ENCODE measurements around the gene KCNIP4.

Gene KCNIP4

DNA sequence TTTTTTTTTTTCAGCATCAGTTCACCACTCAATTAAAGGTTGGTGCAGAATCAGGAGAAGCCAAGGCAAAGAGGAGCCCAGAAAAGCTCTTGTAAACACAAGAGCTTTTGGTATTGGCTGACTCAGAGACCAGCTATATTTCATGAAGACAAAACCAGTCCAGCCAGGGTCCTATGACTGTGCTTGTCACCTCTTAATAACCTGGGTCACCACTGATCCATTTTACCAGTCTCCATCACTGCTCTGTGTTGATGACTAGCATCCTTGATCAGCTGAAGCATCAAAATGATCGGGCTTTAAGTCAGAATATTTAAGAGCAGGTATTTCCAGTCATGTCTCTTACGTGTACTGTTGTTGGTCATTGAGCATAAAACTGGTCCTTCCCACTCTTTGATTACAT is 1010.4 kb downstream of the KCNIP4 start:
- DNase-seq (ENCODE audit: low read depth, low spot score), result peak; percentile 12
- H3K27ac ChIP-seq, result no peak overlapping the region

GRCh38 chr4:20926529-20926928 is 1022.0 kb downstream of the KCNIP4 start:
- DNase-seq (ENCODE audit: low read depth, low spot score), result no peak

DNA sequence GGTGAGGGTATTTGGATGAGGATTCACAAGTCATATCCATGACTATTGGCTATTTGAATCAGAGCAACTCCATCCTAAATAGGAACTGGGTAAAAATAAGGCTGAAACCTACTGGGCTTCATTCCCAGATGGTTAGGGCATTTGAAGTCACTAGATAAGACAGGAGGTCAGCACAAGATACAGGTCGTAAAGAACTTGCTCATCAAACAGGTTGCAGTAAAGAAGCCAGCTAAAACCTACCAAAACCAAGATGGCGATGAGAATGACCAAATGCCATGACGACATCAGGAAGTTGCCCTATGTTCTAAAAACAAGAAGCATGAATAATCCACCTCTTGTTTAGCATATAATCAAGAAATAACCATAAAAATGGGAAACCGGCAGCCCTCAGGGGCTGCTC is 1023.4 kb downstream of the KCNIP4 start:
- H3K27ac ChIP-seq, result no peak overlapping the region
- DNase-seq (ENCODE audit: low read depth, low spot score), result no peak

More at GRCh38 chr4:20926529-20926928, 1022.0 kb downstream of the KCNIP4 start:
- H3K27ac ChIP-seq, result no peak overlapping the region

DNA sequence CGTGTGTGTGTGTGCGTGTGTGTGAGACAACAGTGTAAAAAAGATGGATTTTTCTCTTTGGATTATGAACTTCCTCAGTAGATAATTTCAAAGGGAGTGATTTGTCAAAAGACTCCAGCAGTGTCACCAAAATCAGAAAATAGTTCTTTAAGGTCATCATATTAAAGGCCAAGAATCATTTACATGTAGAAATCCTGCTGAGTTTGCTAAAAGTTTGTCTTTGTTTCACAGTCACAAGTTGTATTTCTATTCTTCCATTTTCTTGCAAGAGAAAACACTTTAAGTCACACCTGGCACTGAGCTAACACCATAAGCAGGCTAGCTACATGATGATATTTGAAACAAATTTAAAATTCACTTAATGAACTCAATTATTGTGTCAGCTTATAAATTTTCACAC is 1025.6 kb downstream of the KCNIP4 start:
- DNase-seq (ENCODE audit: low read depth, low spot score), result no peak

GRCh38 chr4:20916106-20916505 is 1032.5 kb downstream of the KCNIP4 start:
- DNase-seq (ENCODE audit: low read depth, low spot score), result no peak
- no peak overlapping the region for H3K27ac ChIP-seq

More for the DNA sequence above, 1025.6 kb downstream of the KCNIP4 start:
- no peak overlapping the region for H3K27ac ChIP-seq

- H3K27ac ChIP-seq, result no peak overlapping the region
- DNase-seq (ENCODE audit: low read depth, low spot score), result no peak
These were observed 1043.6 kb downstream of the KCNIP4 start for GRCh38 chr4:20904966-20905365.

DNA sequence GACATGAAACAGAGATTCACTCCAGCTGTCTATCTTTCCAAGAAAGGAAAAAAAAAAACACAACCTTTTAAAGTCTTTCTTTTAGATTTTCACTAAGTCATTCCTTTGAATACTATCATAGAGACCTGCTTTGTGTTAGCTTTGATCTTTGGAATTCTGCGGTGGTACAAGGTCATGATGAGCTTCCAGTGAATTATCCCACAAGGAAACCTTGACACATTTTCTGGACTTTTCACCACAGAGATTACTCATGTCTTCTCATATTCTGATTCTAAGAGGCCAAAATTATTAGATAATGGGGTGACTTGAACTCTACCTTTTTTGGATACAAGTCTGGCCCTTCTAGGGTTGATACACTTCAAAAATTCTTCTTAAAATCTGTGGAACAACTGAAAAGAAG is 1046.7 kb downstream of the KCNIP4 start:
- H3K27ac ChIP-seq, result no peak overlapping the region
- DNase-seq (ENCODE audit: low read depth, low spot score), result no peak

DNA sequence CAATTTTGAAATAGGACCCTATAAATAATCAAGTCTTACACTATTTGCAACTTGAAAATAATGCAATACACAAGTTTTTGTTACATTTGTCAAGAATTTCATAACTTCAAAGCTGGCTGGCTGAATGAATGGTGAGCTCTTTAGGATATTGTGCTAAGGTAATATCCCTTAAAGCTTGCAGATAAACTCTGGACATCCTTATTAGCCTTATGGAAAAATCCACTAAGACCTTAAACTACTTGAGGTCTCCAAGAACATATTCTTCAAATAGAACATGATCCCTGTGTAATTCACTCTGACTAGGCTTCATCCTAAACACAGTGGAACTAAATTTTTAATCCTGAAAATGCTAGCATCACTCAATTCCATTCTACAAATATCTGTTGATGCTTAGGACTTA is 1049.0 kb downstream of the KCNIP4 start:
- no peak for DNase-seq (ENCODE audit: low read depth, low spot score)
- no peak overlapping the region for H3K27ac ChIP-seq

- DNase-seq (ENCODE audit: low read depth, low spot score), result no peak
- no peak overlapping the region for H3K27ac ChIP-seq
These were observed 1052.6 kb downstream of the KCNIP4 start for GRCh38 chr4:20895988-20896387.

- no peak for DNase-seq (ENCODE audit: low read depth, low spot score)
- H3K27ac ChIP-seq, result no peak overlapping the region
These were observed 1053.4 kb downstream of the KCNIP4 start for GRCh38 chr4:20895208-20895607.

DNA sequence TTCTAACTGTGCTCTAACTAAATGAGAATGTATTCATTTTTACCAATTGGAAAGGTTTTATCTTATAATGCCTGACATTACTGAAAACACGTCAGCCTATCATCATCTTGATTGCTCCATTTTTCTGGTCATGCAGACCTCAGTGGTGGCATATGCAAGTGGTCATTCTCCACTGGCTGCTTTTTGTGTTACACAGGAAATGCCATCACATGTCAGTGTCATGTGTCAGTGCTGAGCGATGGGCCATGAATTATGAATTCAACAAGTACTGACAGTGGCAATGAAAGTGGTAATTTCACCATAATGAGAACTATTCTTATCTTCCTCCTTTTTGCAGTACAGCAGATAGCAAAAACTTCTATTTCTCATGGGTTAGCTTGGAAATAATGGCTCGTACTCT is 1057.8 kb downstream of the KCNIP4 start:
- DNase-seq (ENCODE audit: low read depth, low spot score), result no peak
- peak overlapping the region; percentile 6 for H3K27ac ChIP-seq

GRCh38 chr4:20889901-20890300 is 1058.7 kb downstream of the KCNIP4 start:
- DNase-seq (ENCODE audit: low read depth, low spot score), result no peak

DNA sequence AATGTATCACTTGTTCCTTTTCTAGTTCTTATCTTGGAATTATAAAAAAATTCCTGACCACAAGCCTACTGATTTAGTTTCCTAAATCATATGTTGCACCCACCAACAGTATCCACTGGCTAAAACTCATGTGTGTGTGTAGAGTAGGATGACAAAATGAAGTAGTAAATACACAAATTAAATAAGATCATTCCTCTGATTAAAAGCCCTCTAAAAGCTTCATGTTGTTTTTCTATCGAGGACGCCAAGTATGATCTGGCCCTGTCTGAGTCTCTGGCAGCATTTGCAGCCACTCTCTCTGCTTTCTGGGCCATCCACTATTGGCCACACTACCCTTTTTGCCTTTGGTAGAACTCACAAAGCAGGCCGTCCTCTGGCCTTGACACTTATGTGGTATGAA is 1064.9 kb downstream of the KCNIP4 start:
- DNase-seq (ENCODE audit: low read depth, low spot score), result no peak
- no peak overlapping the region for H3K27ac ChIP-seq

More at GRCh38 chr4:20889901-20890300, 1058.7 kb downstream of the KCNIP4 start:
- no peak overlapping the region for H3K27ac ChIP-seq

DNA sequence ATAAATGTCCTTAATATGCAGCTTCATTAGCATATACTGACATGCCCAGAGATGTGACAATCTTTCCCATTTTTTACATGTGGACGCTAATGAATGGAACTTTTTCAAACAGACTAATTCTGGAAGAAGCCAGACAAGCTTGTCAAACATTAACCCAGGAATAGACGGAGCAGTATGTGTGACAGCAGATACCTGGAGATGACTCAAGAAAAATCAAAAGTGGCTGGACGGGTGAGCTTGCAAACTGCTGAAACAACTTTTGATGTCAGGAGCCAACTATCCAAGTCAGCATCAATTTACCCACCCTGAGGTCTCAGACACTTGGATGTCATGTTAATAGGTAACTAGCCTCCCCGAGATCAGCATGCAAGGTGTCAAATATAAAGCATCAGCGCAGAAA is 1065.3 kb downstream of the KCNIP4 start:
- no peak overlapping the region for H3K27ac ChIP-seq
- peak; percentile 8 for DNase-seq (ENCODE audit: low read depth, low spot score)

- no peak overlapping the region for H3K27ac ChIP-seq
- DNase-seq (ENCODE audit: low read depth, low spot score), result no peak
These were observed 1066.1 kb downstream of the KCNIP4 start for GRCh38 chr4:20882500-20882899.

GRCh38 chr4:20881658-20882057 is 1066.9 kb downstream of the KCNIP4 start:
- DNase-seq (ENCODE audit: low read depth, low spot score), result no peak

DNA sequence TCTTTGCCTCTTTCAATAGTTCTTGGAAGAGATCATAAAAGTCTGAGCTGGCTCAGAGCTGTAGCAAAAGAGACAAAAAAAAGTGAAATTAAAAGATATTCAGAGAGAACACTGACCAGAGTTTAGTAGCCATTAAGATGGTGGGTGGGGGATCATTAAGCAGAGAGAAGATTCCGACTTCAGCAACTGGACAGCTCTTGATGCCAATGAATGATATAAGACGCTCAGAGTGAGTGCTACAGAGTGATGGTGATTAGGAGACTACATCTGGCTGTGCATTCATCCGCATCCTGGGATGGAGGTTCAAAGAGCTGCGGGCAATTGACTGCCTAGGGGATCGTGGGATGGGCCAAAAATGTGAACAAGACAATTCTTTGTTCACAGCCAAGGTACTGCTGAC is 1069.8 kb downstream of the KCNIP4 start:
- no peak overlapping the region for H3K27ac ChIP-seq
- DNase-seq (ENCODE audit: low read depth, low spot score), result no peak

More at GRCh38 chr4:20881658-20882057, 1066.9 kb downstream of the KCNIP4 start:
- H3K27ac ChIP-seq, result no peak overlapping the region

GRCh38 chr4:20870436-20870835 is 1078.1 kb downstream of the KCNIP4 start:
- DNase-seq (ENCODE audit: low read depth, low spot score), result no peak
- H3K27ac ChIP-seq, result no peak overlapping the region

GRCh38 chr4:20868108-20868507 is 1080.5 kb downstream of the KCNIP4 start:
- DNase-seq (ENCODE audit: low read depth, low spot score), result no peak
- no peak overlapping the region for H3K27ac ChIP-seq

DNA sequence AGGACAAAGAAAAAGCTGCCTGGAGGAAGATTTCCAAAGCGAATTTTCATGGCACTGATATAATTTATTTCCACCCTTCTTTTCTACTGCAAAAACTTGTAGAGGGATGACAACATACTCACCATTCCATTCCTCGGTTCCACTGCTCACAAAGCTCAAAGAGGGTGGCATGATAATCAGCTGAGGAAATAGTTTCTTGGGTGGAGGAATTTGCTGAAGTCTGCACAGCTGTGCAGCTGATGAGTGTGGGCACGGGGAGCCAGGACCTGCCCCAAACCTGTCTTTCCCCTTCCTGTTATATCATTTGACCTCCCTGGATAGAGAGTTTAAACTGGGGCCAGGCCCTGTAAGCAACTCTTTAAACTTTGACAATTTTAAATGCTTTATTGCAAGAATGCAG is 1087.7 kb downstream of the KCNIP4 start:
- H3K27ac ChIP-seq, result no peak overlapping the region
- DNase-seq (ENCODE audit: low read depth, low spot score), result no peak

DNA sequence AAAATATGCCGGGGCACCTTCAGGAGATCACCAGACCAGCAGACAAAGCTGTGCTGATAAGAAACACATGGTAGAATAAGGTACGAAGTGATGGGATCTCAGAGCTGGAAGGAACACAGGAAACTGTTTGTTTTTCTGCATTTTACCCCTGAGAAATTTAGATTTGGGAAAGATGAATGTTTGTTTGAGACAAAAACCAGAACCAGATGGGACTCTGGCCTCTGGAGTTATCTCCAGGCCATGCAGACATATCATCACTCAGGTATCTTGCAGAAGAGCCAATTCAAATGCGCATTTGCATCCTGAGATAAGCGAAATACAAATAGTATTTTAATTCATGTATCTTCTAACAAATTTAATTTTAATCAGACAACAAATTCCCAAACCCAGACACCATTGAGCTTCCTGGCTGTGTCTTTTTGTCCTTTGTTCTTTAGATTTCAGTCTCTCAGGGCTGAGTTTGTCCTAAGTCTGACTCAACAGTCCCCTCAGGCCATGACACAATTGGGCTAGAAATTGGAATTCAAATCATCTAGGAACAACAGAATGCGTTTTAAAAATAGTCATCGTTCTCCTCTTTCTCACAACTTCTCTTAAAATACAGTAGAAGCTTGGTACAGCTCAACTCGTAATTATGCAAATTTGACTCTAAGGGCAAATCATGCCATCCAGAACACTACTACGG is 1089.3 kb downstream of the KCNIP4 start:
- DNase-seq (ENCODE audit: low read depth, low spot score), result no peak
- no peak overlapping the region for H3K27ac ChIP-seq

- DNase-seq (ENCODE audit: low read depth, low spot score), result no peak
- H3K27ac ChIP-seq, result no peak overlapping the region
These were observed 1091.5 kb downstream of the KCNIP4 start for GRCh38 chr4:20857081-20857480.
